ENCODE measurements around the gene FGD6.

- TF ChIP-seq GATA2 (IDR thresholded peaks at IDR 0.05; ENCODE audit: low read depth, low read length) (no peak), GATA3 (IDR thresholded peaks at IDR 0.05; ENCODE audit: low read depth, low read length) (no peak)
Observed at GRCh38 chr12:95205016-95205624, 12.1 kb downstream of the FGD6 start.

Measured in SH-SY5Y (cell line).